Stimulated activated CD8-positive, alpha-beta memory T cell treated with anti-CD3 and anti-CD28 coated beads, Interleukin-15, amount 100 ng/mL, for 4 hours (primary cell): Measurements from ENCODE around the gene COQ2.
"Not testable (repeated sequence)": the region's sequence is repeated elsewhere in the genome, so short reads cannot be mapped to it uniquely, and the experiment has no call there.

Experiments
- DNase-seq, 2 donors: peaks; one replicate each; pipeline ENCODE4 v3.0.0-alpha.2; 2020; ENCODE audit warnings: low read depth in 2 of 2

Gene COQ2

DNA sequence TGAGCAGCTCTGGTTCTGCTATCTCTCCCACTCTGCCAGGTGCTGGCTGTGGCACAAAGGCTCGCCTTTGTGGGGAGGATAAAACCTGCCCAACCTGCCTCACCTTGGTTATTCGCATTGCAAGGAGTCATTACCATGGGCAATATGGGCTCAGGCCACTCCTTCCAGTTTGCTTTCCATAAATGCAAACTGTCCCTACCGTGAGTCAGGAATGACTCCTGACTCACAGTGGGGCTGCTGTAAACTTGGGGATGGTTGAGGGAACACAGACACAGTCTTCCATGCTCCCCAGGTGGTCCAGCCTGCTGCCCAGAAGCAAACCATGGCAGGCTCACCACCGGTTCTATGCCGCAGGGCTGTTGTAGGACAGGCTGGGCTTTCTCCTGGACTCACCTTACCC lies 36.1 kb downstream of the COQ2 start:
- DNase-seq, result no peak

DNA sequence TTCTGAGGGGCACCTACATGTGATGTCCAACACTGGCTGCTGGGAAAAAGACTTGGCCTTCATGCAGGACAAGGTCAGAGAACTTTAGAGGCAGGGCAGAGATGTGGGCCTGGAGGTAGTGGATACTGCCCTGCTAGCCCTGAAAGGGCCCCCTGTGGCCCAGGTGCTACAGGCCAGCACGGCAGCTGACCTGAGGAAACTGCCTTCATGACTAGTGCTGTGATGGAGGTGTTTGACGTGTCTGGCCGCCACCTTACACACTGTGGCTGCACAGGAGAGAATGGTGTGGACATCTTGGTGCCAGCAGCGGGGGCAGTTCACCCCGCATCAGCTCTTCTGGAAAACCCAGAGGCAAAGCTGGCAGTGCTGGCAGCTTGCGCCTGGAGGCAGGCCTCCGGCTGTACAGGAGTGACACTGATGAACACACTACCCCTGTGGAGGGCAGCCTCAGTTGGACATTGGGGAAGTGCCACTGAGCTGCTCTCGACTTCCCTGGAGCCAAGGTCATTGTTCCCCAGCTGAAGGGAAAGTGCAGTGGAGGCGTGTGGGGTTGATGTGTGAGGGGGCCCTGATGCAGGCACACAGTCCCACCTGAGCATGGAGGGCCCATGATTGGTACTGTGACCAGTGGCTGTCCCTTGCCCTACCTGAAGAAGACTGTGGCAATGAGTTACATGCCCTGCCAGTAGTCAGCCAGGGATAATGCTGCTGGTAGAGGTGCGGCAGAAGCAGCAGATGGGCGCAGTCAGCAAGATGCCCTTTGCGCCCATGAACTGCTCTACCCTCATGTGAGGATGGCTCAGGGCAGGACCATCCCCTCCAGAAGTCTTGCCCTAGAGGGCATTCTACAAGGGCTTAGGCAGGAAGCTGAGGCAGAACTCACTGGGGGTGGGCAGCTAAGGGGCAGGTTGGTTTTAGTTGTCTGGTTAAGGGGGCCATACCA lies 36.9 kb downstream of the COQ2 start:
- no peak for DNase-seq

DNA sequence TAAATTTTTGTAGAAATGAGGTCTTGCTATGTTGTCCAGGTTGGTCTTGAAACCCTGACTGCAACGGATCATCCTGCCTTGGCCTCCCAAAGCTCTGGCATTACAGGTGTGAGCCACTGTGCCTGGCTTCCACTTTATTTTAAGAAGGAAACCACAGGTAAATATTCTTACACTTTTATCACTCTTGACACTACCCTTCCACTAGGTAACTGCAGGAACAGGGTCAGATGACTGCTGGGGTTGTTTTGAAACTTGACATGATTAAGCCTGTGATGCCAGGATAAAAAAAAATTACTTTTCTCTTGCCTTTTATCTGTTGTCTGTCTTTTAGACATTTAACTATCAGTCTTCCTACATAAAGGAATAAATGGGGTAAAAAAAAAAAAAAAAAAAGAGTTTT lies 43.5 kb downstream of the COQ2 start:
- DNase-seq, result no peak

DNA sequence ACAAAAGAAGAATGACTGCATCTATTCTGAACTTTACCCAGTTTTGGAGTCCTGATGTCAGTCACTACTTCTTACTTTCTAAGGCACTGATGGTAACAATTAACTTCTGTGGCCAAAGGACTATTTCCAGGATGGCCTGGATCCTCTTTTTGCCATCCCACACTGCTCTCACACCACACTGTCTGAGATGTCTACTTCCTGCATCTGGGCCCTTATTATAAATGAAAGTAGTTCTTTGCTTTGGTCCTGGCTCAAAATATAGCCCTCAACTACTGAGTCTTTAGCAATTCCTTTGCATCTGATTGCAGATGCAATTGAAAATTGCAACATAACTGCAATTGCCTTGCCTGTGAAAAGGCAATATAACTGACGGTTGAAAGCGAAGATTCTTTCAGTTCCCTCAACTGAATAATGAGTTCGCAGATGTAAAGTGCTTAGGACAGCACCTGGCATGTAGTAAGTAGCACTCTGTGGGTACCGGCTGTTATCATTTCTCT lies 44.2 kb downstream of the COQ2 start:
- no peak for DNase-seq

DNA sequence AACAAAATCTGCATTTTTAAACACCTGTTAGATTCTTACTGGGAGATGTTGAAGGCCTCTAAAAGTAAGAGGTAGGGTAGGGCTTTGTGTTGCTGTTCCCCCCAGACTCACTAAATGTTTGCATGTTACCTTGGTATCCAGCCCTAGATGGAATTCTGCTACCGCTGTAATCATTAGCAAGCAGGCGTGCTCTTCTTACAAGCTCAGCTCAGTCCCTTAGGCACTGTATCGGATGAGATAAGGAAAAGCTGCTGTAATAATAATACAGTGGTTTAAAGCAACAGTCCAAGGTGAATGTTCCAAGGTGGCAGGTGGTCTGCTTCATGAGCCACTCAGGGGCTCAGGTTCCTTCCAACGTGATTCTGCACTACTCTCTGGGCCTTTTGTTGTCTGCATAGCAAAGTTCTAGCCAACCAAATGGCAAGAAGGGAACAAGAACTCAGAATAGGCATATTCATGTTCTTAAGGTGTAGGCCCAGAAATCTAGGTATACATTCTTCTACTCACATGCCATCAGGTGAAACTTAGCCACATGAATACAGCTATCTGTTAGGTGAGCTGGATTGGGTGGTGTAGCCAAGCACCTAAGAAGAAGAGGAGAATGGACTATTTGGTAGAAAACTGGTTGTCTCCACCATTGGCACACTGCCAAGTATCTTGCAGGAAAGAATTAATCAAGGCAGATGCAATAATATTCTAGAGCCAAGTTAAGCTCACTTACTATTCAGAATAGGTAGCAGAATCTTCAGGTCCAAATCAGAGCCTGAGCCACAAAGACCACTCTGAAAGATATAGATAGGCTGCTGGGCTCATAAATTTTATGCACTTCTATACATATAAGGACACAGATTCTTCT lies 46.0 kb downstream of the COQ2 start:
- DNase-seq, result no peak

DNA sequence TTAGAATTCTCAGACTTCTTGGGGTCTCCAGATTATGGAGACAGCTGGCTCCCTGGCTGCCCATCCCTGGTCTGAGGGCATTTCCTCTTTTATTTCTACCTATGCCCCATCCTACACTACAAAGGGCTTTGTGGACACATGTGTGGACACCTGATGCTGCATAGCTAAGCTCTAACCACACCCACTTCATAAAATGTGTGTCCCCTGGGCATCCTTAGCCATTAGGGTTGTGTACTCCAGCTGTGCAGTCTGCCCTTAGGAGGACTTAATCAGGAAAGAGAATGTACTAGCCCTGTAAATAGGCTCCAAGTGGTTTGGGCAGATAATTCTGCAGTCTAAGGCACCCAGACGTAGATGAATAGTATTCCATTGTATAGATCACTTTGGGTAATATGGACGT lies 47.0 kb downstream of the COQ2 start:
- DNase-seq, result no peak

DNA sequence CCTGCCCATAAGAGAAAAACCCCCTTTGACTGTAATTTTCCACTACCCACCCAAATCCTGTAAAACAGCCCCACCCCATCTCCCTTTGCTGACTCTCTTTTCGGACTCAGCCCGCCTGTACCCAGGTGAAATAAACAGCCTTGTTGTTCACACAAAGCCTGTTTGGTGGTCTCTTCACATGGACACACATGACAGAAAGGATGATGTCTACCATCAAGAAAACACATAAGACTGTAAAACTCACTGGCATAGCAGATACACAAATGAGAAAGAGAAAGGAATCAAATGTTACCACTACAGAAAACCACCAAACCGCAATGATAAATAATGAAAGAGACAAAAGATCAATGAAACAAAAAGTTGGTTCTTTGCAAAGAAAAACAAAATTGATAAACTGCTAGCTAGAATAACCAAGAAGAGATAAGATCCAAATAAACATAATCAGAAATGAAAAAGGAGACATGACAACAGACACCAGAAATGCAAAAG lies 48.9 kb downstream of the COQ2 start:
- not testable (repeated sequence) for DNase-seq

DNA sequence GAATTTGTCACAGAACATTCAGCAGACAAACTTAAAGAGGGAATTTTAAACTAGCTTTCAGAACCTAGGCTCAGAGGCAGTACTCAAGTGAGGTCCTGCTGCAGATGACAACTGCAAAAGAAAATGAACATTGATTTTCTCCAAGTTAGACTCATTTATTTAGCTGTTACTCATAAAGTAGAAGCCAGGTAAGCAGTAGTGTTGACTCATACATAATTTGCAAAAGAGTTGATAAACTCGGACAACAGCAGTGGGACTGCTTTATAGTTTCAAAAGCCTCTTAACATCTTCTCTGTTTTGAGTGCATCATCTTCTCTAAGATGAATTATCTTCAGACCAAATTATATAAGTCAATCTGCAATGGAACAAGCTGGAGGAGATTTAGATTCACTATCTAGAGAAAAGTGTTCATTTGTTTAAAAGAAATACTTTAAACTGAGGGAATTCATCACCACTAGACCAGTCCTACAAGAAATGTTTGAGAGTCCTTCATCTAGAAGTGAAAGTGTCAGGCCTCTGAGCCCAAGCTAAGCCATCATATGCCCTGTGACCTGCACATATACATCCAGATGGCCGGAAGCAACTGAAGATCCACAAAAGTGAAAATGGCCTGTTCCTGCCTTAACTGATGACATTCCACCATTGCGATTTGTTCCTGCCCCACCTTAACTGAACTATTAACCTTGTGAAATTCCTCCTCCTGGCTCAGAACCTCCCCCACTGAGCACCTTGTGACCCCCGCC lies 49.5 kb downstream of the COQ2 start:
- DNase-seq, result no peak

DNA sequence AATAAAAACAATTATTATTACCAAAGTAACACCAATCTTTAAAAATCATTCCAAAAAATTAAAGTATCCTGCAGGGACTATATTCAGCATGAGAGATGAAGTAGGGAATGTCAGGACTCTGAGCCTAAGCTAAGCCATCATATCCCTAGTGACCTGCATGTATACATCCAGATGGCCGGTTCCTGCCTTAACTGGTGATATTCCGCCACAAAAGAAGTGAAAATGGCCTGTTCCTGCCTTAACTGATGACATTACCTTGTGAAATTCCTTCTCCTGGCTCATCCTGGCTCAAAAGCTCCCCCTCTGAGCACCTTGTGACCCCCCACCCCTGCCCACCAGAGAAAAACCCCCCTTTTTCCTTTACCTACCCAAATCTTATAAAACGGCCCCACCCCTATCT lies 50.2 kb downstream of the COQ2 start:
- not testable (repeated sequence) for DNase-seq

DNA sequence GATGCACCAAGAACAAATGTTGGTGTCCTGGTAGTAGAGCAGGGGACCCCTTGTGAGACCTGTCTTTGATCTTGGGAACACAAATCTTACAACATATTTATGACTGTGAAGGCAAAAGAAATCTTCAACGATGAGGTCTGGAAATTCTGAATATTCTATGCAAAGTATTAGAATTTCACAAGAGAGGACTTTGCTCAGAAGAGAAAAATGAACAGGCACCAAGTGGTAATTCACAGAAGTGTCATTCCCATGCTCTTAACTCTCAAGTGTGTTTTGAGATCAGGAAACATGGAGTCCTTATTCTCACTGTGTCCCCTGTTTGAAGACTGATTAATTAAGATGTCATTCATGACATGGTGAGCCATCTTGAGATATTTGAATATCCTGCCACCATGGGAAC lies 52.5 kb downstream of the COQ2 start:
- no peak for DNase-seq

DNA sequence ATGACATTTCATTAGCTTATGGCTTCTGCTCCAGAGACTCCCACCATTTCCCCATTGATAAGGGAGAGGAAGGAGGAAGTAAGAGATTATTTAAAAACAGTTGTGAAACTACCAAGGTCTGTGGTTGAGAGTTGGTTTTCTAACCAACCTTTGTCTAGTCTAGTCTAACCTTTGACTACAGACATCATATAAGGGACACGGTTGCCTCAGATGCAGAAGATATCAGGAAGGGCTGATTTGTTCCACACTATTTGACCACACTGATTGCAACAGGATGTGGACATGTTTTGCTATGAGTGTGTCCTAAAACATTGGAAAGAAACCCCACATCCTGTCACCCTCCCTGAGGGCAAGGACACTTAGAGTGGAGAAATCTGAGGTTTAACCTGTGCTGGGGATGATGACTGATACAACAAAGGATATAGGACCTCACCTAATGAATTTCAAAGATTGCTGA lies 53.0 kb downstream of the COQ2 start:
- no peak for DNase-seq

DNA sequence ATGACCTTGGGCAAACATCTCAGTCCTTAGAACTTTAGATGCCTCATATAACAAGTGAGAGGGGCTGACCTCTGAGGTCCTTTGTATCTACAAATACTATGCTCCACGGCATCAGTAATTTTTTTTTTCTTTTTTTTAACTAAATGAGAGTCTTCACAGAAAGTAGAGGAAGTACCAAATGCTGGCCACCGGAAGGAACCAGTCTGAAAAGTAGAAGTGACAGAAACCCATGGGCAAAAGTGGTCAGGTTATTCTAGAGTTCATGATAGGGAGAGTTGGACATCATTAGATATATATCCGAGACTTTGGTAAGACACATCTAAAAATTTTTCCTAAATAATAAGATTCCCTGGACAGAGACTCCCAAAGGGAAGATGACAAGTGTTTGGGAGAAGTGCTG lies 53.7 kb downstream of the COQ2 start:
- DNase-seq, result no peak

DNA sequence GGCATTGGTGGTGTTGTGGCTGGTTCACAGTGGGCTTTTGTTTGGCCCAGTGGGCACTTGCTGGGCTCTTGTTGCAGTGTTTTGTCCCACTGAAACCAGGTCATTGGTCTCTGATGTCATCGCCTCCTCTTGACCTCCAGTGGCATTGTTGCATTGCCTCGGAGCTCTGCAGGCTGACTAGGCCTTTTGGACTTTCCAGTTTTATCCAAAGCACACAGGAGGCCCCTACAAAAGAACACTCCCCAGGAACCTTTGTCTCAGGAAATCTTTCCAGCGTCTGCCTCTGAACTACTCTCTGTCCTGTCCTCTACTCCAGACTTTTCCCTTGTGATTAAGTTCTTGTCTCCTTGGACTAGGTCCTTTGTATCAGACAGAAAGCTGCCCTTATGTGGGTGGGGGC lies 54.8 kb downstream of the COQ2 start:
- DNase-seq, result no peak

DNA sequence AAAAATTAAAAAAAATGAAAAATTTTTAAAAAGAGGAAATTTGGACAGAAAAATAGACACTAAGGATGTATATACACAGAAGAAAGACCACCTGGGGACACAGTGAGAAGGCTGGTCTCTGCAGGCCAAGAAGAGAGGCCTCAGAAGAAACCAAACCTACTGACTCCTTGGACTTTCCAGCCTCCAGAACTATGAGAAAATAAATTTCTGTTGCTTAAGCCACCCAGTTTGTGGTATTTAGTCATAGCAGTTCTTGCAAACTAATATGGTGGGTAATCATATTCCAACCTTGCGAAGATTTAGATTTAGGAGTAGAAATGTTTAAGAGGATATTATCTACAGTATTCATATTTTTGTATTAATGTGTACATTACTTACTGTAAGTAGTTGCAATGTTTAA lies 56.4 kb downstream of the COQ2 start:
- DNase-seq, result no peak

DNA sequence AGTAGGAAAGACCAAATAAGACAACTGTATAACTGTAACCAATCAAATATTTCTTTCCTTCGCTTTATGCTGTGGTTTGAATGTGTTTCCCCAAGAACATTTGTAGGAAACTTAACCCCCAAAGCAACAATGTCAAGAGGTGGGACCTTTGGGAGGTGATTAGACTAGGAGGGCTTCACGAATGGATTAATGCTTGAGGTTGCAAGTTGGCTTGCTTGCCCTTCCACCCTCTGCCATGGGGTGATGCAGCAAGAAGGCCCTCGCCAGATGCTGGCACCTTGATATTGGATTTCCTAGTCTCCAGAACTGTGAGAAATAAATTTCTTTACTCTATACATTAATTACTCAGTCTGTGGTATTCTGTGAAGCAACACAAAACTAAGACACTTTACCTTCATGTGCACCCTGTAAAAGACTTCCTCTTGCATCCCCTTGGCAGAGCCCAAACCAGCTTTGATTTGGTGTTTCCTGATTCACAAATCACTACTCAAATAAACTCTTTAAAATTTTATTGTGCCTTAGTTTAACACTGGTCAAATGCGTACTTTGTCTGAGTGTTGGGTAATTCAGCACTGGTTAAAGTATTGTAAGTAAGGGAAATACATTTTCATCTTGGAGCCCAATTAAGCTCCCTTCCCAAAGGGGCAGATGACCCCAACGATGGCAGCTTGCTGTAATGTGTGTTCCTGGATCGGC lies 59.9 kb downstream of the COQ2 start:
- no peak for DNase-seq

DNA sequence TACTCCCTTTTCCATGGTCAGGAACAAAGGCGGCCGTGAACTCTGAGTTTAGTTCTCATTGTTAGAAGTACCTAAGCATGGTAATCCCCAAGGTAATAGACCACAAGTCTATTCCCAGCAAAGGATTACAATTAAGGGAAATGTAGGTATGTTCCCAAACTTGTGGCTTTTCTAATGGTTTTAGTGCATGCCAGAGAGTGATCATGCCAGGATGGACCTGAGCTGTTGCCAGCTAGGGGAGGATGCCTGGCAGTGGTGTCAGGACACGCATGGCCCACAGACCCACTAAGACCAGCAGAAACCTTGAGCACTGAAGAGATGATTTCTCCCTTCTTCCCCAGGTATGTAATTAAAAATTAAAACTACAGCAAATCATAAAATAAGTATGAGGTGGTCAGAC lies 60.8 kb downstream of the COQ2 start:
- DNase-seq, result no peak

DNA sequence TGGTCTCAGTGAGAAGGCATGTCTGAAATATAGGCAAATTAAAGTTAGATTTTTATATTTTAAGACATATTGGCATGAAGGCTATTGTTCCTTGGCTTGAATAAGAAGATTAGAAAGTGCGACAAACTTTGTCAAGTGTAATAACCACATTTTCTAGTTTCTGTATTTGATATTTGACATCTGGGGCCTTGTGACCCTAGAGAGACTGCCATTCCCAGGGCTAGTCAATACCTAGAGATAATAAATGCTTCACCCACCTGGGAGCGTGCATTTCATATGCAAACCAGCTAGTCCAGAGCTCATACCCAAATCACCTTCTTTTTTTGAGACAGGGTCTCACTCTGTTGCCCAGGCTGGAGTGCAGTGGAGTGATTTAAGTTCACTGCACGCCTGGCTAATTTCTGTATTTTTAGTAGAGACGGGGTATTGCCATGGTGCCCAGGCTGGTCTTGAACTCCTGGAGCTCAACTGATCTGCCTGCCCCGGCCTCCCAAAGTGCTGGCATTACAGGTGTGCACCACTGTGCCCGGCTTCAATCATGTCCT lies 62.6 kb downstream of the COQ2 start:
- no peak for DNase-seq

DNA sequence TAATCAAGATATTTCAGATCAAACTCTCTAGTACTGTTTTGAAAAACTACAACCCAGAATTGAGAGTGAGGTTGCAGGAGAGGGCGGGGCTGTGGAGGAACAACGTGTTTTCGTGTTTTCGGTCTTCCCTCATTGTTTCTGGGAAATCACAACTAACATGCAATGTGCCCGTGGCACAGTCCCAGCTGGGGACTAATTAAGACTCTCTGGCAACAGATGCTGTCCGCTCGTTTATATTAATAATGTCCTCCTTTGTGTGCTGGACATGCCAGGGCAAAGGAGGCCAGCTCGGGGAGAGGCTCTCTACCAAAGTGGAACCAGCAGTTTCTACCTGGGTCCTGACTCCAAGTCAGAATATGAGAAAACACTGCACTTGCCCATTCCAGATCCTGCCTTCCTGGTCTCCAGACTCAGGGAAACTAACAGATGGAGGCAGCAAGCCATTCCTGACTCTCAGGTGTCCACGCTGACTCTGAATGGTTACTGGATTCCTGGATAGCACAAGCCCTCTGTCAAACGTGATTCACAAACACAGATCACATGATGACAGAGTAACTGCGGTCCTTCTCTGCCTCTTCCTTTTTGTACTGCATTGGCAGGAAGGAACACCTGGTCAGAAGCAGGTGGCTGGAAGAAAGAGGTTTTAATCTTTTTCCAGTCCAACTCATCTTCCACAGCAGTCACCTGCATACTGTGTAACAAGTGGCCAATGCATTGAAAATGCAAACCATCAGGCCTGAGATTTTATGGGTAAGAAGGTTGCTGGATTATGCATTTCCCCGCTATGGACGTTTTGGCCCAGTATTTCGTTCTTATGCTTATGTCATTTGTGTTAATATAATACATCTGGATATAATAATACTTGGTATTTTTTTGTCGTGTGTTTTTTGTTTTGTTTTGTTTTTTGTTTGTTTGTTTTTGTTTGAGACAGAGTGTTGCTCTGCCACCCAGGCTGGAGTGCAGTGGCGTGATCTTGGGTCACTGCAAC lies 65.0 kb downstream of the COQ2 start:
- peak in 1 of 2 donors; percentile 37 for DNase-seq

DNA sequence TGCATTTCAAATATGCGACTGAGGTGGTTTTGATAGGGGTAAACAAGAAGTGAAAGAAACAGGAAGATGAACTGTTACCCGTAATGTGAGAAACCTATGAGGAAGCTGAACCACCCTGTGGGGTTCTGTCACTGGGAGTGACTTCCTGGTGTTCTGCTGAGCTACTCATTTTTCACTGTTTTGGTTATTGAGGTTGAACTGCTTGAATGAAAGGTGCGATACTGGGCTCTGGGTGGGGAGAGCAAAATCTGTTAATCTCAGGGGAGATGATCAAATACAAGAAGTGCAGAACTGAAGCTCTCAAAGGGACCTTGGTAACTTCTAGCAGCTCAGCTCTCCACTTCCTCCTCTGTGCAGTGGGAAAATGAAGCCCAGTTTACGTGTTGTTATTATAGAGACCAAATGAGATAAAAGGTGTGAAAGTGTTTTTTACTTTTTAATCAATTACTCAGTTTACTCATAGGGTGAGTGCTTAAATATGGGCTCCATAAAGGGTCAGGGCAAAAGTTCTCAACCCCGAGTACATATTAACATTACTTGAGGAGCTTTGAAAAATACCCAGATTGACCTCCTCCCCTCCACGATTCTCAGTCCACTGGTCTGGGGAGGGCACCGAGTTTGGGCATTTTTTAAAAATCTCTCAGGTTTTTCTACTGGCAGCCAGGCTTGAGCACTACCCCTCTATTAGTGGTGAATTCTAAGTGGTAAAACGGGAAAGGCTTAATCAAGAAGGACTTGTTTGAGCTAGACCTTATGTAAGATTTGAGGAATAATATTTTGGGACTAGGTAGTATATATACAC lies 66.7 kb downstream of the COQ2 start:
- peak; percentile 21 to 49 for DNase-seq
